Retinal pigment epithelial cell (primary cell): ENCODE measurements around the gene PLA2G4A.

Source experiments
- DNase-seq: peaks from one replicate; pipeline ENCODE4 v3.0.0-alpha.2; 2010; ENCODE audit warnings: low read depth
- H3K4me3 ChIP-seq: 2 replicates; pipeline ENCODE4 v1.5.1; 2011; ENCODE audit warnings: mild to moderate bottlenecking, low read length, control low read depth, moderate library complexity
- CTCF ChIP-seq: conservative IDR thresholded peaks from 2 replicates; pipeline ENCODE4 v1.5.1; 2011; ENCODE audit warnings: low read depth, low read length, control low read depth, inconsistent platforms

The PLA2G4A gene

GRCh38 chr1:186871784-186872183 is 43.0 kb downstream of the PLA2G4A start:
- no peak overlapping the region for H3K4me3 ChIP-seq
- DNase-seq = no peak
- no peak for TF ChIP-seq CTCF

GRCh38 chr1:186872291-186872690 is 43.5 kb downstream of the PLA2G4A start:
- no peak for TF ChIP-seq CTCF

GRCh38 chr1:186873687-186874086 is 44.9 kb downstream of the PLA2G4A start:
- H3K4me3 ChIP-seq = no peak overlapping the region
- TF ChIP-seq CTCF = no peak
- DNase-seq = no peak

More at GRCh38 chr1:186872291-186872690, 43.5 kb downstream of the PLA2G4A start:
- DNase-seq = no peak
- H3K4me3 ChIP-seq = no peak overlapping the region

DNA sequence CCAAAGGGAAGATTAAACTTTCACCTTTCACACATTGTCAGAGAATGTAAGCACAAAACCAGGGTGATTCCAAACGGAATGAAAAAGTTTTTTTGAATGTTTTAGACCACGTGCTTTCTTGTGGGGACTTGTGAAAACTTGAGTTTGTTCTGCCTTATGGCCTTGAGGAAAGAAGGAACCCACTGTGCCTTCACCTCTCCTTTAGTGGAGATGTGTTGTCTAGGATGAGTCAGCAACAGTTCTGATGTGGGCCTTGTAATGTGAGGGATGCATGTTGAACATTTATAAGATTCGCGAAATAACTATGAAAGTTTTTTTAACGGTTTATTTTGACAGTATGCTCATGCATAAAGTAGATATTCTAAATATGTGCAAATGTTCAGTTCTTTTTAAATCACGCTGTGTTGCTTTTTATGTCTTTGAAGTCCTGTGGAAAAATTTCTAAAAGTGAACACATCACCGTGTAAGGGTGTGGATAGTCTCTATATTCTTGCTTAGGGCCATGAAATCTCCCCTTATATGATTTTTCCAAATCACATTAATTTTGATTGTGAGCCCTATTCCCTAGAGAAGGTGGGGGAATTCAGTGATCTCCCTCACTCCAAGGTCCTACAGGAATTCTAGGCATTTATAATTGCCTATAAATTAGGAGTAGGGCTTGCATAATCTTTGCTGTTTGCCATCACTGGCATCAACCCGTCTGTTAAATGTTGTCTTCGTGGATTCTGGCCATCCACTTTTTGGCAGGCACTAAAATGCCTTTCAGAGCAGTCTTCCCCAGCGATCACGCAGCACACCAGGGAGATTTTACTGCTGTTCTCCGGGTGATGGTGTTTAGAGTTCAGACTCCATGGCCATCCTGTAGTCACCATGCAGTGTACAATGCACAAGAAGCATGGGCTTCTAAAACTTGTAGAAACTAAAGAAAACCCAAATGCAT is 47.4 kb downstream of the PLA2G4A start:
- H3K4me3 ChIP-seq = no peak overlapping the region
- DNase-seq = no peak
- TF ChIP-seq CTCF = no peak

DNA sequence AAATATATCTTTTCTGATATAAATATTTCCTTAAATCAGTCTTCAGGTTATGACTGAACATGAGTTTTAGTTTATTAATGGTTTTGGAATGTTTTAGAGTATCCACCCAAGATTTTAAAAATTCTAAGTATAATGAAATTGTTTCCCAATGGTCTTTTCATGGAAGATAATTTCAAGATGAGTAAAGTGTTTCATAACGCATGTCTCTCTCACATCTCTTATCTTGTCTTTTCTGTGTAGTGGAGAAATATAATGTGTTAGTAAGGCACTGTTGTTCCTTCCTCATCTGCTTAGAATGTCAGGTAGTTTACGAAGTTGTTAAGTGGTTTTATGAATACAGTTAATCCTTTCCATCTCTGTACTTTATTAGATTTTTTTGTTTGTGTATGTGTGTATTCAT is 49.6 kb downstream of the PLA2G4A start:
- TF ChIP-seq CTCF = no peak
- DNase-seq = no peak
- H3K4me3 ChIP-seq = no peak overlapping the region

GRCh38 chr1:186880982-186881381 is 52.2 kb downstream of the PLA2G4A start:
- DNase-seq = no peak
- no peak overlapping the region for H3K4me3 ChIP-seq
- TF ChIP-seq CTCF = no peak

DNA sequence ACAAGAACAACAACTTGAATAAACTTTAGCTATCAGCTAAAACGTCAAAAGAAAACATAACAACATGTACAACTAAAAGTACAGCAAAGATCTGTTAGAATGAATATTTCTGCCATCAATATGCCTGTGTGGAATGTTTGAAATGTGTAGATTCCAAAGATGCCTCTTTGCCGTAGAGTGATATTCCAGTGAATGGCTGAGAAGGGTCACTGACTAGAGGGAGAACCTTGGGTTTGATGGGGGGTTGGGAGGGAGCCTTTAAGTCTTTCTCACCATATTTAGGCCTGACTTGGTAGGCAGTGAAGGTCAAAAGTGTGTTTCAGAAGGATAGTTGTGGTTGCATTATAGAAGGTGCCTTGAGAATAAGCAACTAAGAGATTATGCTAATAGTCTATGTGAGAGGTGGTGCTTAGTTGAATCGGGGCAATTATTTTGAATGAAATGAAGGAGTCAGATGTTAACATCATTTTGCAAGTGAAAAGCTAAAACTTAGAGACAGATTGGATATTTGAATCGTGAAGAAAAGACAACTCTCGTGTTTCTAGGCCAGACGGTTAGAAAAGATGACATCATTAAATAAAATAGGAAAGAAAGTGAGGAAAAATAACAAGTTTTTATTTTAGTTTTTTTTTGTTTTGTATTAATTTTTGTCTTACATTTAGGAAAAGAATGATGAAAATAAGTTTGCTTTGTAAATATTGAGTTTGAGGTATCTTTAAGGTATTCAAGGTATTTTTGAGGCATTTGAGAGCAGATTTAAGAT is 53.8 kb downstream of the PLA2G4A start:
- no peak overlapping the region for H3K4me3 ChIP-seq
- TF ChIP-seq CTCF = no peak
- no peak for DNase-seq
